ENCODE results near the gene GLP2R. TPM values are rescaled to one million over a fixed set of nuclear protein-coding genes. Genes with fewer than 3 reads are reported as not detected.

GLP2R gene
- total RNA-seq, 1 experiment from 2014 or later, result 0.08 TPM

DNA sequence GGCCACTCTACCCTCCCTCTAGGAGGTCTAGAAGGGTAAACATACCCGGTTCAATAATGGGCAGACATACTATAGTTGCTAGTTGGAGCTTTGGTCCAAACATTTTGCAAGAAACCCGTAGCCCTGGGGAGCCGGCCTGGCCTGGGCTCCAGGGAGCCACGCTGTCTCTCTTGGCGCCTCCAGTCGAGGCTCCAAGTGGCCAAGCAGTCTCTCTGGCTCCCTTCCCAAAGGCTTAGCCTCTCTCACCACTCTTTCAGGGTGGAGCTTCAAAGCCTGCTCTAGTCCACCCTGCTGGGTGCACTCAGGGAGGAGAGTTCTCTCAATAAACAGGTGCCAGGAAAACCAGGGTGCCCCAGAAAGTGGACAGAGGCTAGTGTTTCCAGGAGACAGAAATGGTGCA, 47.1 kb downstream of the GLP2R start:
- no peaks in the 10 kb centered on the region for H3K4me1 ChIP-seq (ENCODE audit: control insufficient read depth, insufficient read depth, low read length)
- ChIA-PET CTCF (no interaction called here), POLR2A (no interaction called here)
- DNase-seq (ENCODE audit: low read depth, low spot score) (no peak), ATAC-seq (no peak)
- no peak overlapping the region for H3K4me3 ChIP-seq (ENCODE audit: low read depth in 2 of 2, low read length in 2 of 2)
- in situ Hi-C loops (cut with HindIII; ENCODE audit: low pct_unique_long_range_greater_than_20kb, low sequenced_read_pairs), result no loop called here
- TF ChIP-seq SIN3A (IDR thresholded peaks at IDR 0.05; ENCODE audit: borderline replicate concordance, insufficient read depth, low read depth, low read length), result no peak
- no peak for TF ChIP-seq TCF7L2 (IDR thresholded peaks at IDR 0.05; ENCODE audit: low read depth, low read length)
- no peak for TF ChIP-seq POLR2AphosphoS5 (IDR thresholded peaks at IDR 0.05; ENCODE audit: low read depth, low read length)
- H3K27me3 ChIP-seq (ENCODE audit: control insufficient read depth, insufficient read depth, low read length), result no peaks in the 10 kb centered on the region
- no TSS peak for BruUV-seq (replicated peaks)
- H3K9me3 ChIP-seq (ENCODE audit: control insufficient read depth, insufficient read depth, low read depth, low read length), result no peaks in the 10 kb centered on the region
- H3K36me3 ChIP-seq (ENCODE audit: control insufficient read depth, insufficient read depth, low read length), result no peaks in the 10 kb centered on the region
- no peak overlapping the region for H3K27ac ChIP-seq (ENCODE audit: low read length)
- intact Hi-C loops (cut with micrococcal nuclease; ENCODE audit: unreplicated experiment), result no loop called here

DNA sequence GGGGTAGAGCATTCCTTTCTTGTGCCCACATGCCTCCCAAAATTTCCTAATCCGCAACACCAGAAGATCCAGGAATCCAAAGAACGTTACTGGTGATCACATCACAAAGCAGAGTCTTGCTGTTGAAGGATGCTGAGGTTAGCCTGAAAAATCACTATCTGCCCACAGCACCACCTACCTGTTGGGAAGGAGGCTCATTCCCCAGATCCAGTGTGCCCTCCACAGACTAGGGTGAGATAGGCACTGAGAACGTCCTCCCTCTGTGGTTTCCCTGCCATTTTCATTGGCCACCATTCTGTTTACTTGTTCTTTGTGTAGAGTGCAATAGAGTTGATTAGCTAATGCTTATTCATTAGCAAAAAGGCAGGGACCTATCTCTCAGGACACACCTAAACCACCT, 49.0 kb downstream of the GLP2R start:
- Histone ChIP-seq H3K27ac (ENCODE audit: low read length) (no peak overlapping the region), H3K9me3 (ENCODE audit: control insufficient read depth, insufficient read depth, low read depth, low read length) (no peaks in the 10 kb centered on the region), H3K27me3 (ENCODE audit: control insufficient read depth, insufficient read depth, low read length) (no peaks in the 10 kb centered on the region), H3K4me1 (ENCODE audit: control insufficient read depth, insufficient read depth, low read length) (no peaks in the 10 kb centered on the region), H3K4me3 (ENCODE audit: low read depth in 2 of 2, low read length in 2 of 2) (no peak overlapping the region), H3K36me3 (ENCODE audit: control insufficient read depth, insufficient read depth, low read length) (no peaks in the 10 kb centered on the region)
- TF ChIP-seq, protein P1, sequence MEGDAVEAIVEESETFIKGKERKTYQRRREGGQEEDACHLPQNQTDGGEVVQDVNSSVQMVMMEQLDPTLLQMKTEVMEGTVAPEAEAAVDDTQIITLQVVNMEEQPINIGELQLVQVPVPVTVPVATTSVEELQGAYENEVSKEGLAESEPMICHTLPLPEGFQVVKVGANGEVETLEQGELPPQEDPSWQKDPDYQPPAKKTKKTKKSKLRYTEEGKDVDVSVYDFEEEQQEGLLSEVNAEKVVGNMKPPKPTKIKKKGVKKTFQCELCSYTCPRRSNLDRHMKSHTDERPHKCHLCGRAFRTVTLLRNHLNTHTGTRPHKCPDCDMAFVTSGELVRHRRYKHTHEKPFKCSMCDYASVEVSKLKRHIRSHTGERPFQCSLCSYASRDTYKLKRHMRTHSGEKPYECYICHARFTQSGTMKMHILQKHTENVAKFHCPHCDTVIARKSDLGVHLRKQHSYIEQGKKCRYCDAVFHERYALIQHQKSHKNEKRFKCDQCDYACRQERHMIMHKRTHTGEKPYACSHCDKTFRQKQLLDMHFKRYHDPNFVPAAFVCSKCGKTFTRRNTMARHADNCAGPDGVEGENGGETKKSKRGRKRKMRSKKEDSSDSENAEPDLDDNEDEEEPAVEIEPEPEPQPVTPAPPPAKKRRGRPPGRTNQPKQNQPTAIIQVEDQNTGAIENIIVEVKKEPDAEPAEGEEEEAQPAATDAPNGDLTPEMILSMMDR (IDR thresholded peaks at IDR 0.05), result 0 out of 2 replicates have a peak, but pooled peaks have one; percentile 7
- TF ChIP-seq POLR2AphosphoS5 (IDR thresholded peaks at IDR 0.05; ENCODE audit: low read depth, low read length), result no peak
- ChIA-PET POLR2A (no interaction called here), CTCF (no interaction called here)
- no peak for ATAC-seq
- intact Hi-C loops (cut with micrococcal nuclease; ENCODE audit: unreplicated experiment) (loop anchor here (1.0 kb wide), 1 partner anchor 17 kb away; no protein-coding TSS in a partner anchor), in situ Hi-C loops (cut with HindIII; ENCODE audit: low pct_unique_long_range_greater_than_20kb, low sequenced_read_pairs) (no loop called here)
- no peak for DNase-seq (ENCODE audit: low read depth, low spot score)
- BruUV-seq (replicated peaks), result no TSS peak

DNA sequence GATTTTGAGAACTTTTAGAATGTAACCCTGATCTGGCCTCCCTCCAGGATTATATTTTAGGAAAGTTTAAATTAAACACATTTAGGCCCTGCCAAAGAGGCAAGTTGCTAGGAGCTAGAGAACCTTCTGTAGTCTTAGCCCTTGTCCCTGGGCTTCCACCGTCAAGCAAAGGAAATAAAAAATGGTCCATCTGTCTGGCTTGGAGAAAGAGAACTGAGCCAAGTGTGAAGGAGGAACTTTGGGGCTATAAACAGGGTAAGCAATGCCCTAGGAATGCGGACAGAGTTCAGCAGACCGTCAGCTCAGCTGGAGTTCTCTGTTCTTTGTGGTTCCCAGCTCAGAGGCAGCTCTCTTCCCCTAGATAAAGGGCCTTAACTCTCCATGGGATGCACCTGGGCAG, 49.7 kb downstream of the GLP2R start:
- POLR2A ChIA-PET, result no interaction called here
- CTCF ChIA-PET, result no interaction called here
- intact Hi-C loops (cut with micrococcal nuclease; ENCODE audit: unreplicated experiment), result loop anchor here (1.0 kb wide), 1 partner anchor 18 kb away; no protein-coding TSS in a partner anchor
- BruUV-seq (replicated peaks), result no TSS peak
- Histone ChIP-seq H3K9me3 (ENCODE audit: control insufficient read depth, insufficient read depth, low read depth, low read length) (no peaks in the 10 kb centered on the region), H3K4me1 (ENCODE audit: control insufficient read depth, insufficient read depth, low read length) (no peaks in the 10 kb centered on the region), H3K4me3 (ENCODE audit: low read depth in 2 of 2, low read length in 2 of 2) (no peak overlapping the region), H3K36me3 (ENCODE audit: control insufficient read depth, insufficient read depth, low read length) (no peaks in the 10 kb centered on the region), H3K27me3 (ENCODE audit: control insufficient read depth, insufficient read depth, low read length) (no peaks in the 10 kb centered on the region), H3K27ac (ENCODE audit: low read length) (no peak overlapping the region)
- TF ChIP-seq POLR2AphosphoS5 (IDR thresholded peaks at IDR 0.05; ENCODE audit: low read depth, low read length), result no peak
- TF ChIP-seq SIN3A (IDR thresholded peaks at IDR 0.05; ENCODE audit: borderline replicate concordance, insufficient read depth, low read depth, low read length), result no peak
- TF ChIP-seq, protein P2, sequence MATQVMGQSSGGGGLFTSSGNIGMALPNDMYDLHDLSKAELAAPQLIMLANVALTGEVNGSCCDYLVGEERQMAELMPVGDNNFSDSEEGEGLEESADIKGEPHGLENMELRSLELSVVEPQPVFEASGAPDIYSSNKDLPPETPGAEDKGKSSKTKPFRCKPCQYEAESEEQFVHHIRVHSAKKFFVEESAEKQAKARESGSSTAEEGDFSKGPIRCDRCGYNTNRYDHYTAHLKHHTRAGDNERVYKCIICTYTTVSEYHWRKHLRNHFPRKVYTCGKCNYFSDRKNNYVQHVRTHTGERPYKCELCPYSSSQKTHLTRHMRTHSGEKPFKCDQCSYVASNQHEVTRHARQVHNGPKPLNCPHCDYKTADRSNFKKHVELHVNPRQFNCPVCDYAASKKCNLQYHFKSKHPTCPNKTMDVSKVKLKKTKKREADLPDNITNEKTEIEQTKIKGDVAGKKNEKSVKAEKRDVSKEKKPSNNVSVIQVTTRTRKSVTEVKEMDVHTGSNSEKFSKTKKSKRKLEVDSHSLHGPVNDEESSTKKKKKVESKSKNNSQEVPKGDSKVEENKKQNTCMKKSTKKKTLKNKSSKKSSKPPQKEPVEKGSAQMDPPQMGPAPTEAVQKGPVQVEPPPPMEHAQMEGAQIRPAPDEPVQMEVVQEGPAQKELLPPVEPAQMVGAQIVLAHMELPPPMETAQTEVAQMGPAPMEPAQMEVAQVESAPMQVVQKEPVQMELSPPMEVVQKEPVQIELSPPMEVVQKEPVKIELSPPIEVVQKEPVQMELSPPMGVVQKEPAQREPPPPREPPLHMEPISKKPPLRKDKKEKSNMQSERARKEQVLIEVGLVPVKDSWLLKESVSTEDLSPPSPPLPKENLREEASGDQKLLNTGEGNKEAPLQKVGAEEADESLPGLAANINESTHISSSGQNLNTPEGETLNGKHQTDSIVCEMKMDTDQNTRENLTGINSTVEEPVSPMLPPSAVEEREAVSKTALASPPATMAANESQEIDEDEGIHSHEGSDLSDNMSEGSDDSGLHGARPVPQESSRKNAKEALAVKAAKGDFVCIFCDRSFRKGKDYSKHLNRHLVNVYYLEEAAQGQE (IDR thresholded peaks at IDR 0.05; ENCODE audit: insufficient read depth in 1 of 2, low read depth in 2 of 2, low read length in 1 of 2), result no peak
- no peak for TF ChIP-seq TCF7L2 (IDR thresholded peaks at IDR 0.05; ENCODE audit: low read depth, low read length)
- TF ChIP-seq, protein P1 (IDR thresholded peaks at IDR 0.05), result no peak
- DNase-seq (ENCODE audit: low read depth, low spot score), result no peak
- in situ Hi-C loops (cut with HindIII; ENCODE audit: low pct_unique_long_range_greater_than_20kb, low sequenced_read_pairs), result no loop called here
- peak; percentile 85 for ATAC-seq

All from Panc1 (cell line).